GM12878 (cell line): ENCODE data around the gene CCDC91. TPM values are rescaled to one million over a fixed set of nuclear protein-coding genes. Genes with fewer than 3 reads are reported as not detected.
"Not testable (repeated sequence)": the region's sequence is repeated elsewhere in the genome, so short reads cannot be mapped to it uniquely, and the experiment has no call there.

Source experiments
- ATAC-seq: fragments of 200-7000 bp; cut with Tn5 transposase; 3 replicates; pipeline ENCODE4 v1.9.1; 2020; ENCODE audit warnings: mild to moderate bottlenecking, moderate library complexity
- BruUV-seq: library from RNA; stranded (reverse); fragments of 400-500 nt; replicated peaks from 2 replicates; lab custom pipeline; 2021; lab: Mats Ljungman, UMichigan
- CTCF ChIA-PET: fragments of 300-600 bp; sonication (Branson Sonifier 250); formaldehyde crosslinking; extraction: SDS; loops from one replicate; lab custom pipeline; 2021; ENCODE audit warnings: inconsistent platforms; lab: Yijun Ruan, JAX
- POLR2A ChIA-PET: fragments of 350-600 bp; formaldehyde crosslinking; extraction: SDS; loops from one replicate; lab custom pipeline; 2021; ENCODE audit warnings: inconsistent platforms; lab: Charles Lee
- RAD21 ChIA-PET: fragments of 300-600 bp; sonication (Branson Sonifier 250); formaldehyde crosslinking; loops from one replicate; lab custom pipeline; 2023; ENCODE audit warnings: antibody characterized with exemption; ENCODE audit not compliant: unreplicated experiment; lab: Charles Lee
- SMC1A ChIA-PET: fragments of 300-600 bp; sonication (Branson Sonifier 250); formaldehyde crosslinking; loops from one replicate; lab custom pipeline; 2023; ENCODE audit not compliant: unreplicated experiment, uncharacterized antibody; lab: Charles Lee
- DNase-seq: peaks from one replicate; pipeline ENCODE4 v3.0.0-alpha.2; 2011; ENCODE audit warnings: low read depth, low spot score
- FAIRE-seq: peaks from 3 replicates; lab custom pipeline; 2011; peaks lifted over from hg19 to GRCh38; lab: Jason Lieb, UNC
- H2AFZ ChIP-seq: 2 replicates; pipeline ENCODE4 v1.6.0; 2011; ENCODE audit warnings: low read depth, low read length, control low read depth; ENCODE audit not compliant: control insufficient read depth
- H3K27ac ChIP-seq: 2 replicates; pipeline ENCODE4 v1.5.1; 2011; ENCODE audit warnings: control low read depth; ENCODE audit not compliant: control insufficient read depth, insufficient read depth
- H3K27me3 ChIP-seq, 2 experiments: replicated peaks in 1 of 2; 2 replicates each; pipeline versions ENCODE4 v1.6.0 to v1.6.1; 2011; ENCODE audit warnings: low read length in 1 of 2; ENCODE audit not compliant: control insufficient read depth in 2 of 2, insufficient read depth in 2 of 2
- H3K36me3 ChIP-seq, 2 experiments: 2 replicates each; pipeline ENCODE4 v1.5.1; 2011; ENCODE audit warnings: low read length in 1 of 2; ENCODE audit not compliant: control insufficient read depth in 2 of 2, insufficient read depth in 2 of 2
- H3K4me1 ChIP-seq: 2 replicates; pipeline ENCODE4 v1.6.1; 2011; ENCODE audit warnings: mild to moderate bottlenecking, low read length, moderate library complexity, mixed read lengths; ENCODE audit not compliant: control insufficient read depth, insufficient read depth
- H3K4me2 ChIP-seq: 2 replicates; pipeline ENCODE4 v1.6.0; 2011; ENCODE audit warnings: control low read depth; ENCODE audit not compliant: control insufficient read depth, insufficient read depth
- H3K4me3 ChIP-seq: fragments of 200-600 bp; sonication (generic); 2 replicates; pipeline ENCODE4 v1.5.1; 2016
- H3K79me2 ChIP-seq: 2 replicates; pipeline ENCODE4 v1.6.0; 2011; ENCODE audit warnings: low read length; ENCODE audit not compliant: control insufficient read depth, insufficient read depth
- H3K9ac ChIP-seq: 2 replicates; pipeline ENCODE4 v1.8.0; 2011; ENCODE audit warnings: low read length, control low read depth, mixed read lengths; ENCODE audit not compliant: control insufficient read depth, insufficient read depth
- H3K9me3 ChIP-seq: replicated peaks from 3 replicates; pipeline ENCODE4 v1.5.1; 2011; ENCODE audit warnings: mild to moderate bottlenecking, low read length; ENCODE audit not compliant: control insufficient read depth, insufficient read depth
- H4K20me1 ChIP-seq: 2 replicates; pipeline ENCODE4 v1.6.0; 2011; ENCODE audit not compliant: control insufficient read depth, insufficient read depth
- BCL11A ChIP-seq: IDR thresholded peaks from 2 replicates; pipeline ENCODE4 v1.6.1; 2011; ENCODE audit warnings: low read depth, low read length
- EGR1 ChIP-seq, 2 experiments: IDR thresholded peaks; 1 replicate in 1 of 2; 2 replicates in 1 of 2; pipeline ENCODE4 v1.6.1; 2011 to 2012; ENCODE audit warnings: low read depth in 2 of 2, low read length in 2 of 2, borderline replicate concordance in 1 of 2, mild to moderate bottlenecking in 1 of 2, moderate library complexity in 1 of 2
- HCFC1 ChIP-seq: fragments of 150-350 bp; IDR thresholded peaks from 2 replicates; pipeline ENCODE4 v1.6.1; 2014; ENCODE audit warnings: low read length
- IRF4 ChIP-seq: IDR thresholded peaks from 2 replicates; pipeline ENCODE4 v1.6.1; 2011; ENCODE audit warnings: low read depth, low read length
- IRF5 ChIP-seq: fragments of 450-650 bp; IDR thresholded peaks from 2 replicates; pipeline ENCODE4 v1.6.1; 2017; ENCODE audit warnings: borderline replicate concordance
- MAX ChIP-seq: IDR thresholded peaks from 2 replicates; pipeline ENCODE4 v1.6.1; 2012; ENCODE audit warnings: low read depth, low read length, improper control_type of control experiment
- MEF2B ChIP-seq: fragments of 450-650 bp; IDR thresholded peaks from 2 replicates; pipeline ENCODE4 v1.6.1; 2018; ENCODE audit warnings: mild to moderate bottlenecking, moderate library complexity; ENCODE audit not compliant: partially characterized antibody, poor library complexity, severe bottlenecking
- PKNOX1 ChIP-seq: fragments of 450-650 bp; IDR thresholded peaks from 2 replicates; pipeline ENCODE4 v1.6.1; 2016; ENCODE audit warnings: mild to moderate bottlenecking
- POLR2AphosphoS5 ChIP-seq: IDR thresholded peaks from 2 replicates; pipeline ENCODE4 v1.6.1; 2011; ENCODE audit warnings: mild to moderate bottlenecking, low read length, inconsistent platforms
- SIN3A ChIP-seq: IDR thresholded peaks from 2 replicates; pipeline ENCODE4 v1.6.1; 2012; ENCODE audit warnings: low read depth, low read length, improper control_type of control experiment
- SP1 ChIP-seq: IDR thresholded peaks from one replicate; pipeline ENCODE4 v1.6.1; 2011; ENCODE audit warnings: low read depth, low read length
- SPI1 ChIP-seq: IDR thresholded peaks from 2 replicates; pipeline ENCODE4 v1.6.1; 2011; ENCODE audit warnings: low read depth, mild to moderate bottlenecking, low read length, moderate library complexity, borderline replicate concordance; ENCODE audit not compliant: insufficient read depth
- USF2 ChIP-seq: IDR thresholded peaks from 2 replicates; pipeline ENCODE4 v1.6.1; 2011; ENCODE audit warnings: low read depth, low read length, improper control_type of control experiment, borderline replicate concordance
- WGBS: methylation state at CpG from one replicate; pipeline ENCODE4 v1.1.6; 2016; ENCODE audit warnings: low lambda C conversion rate; ENCODE audit not compliant: insufficient replicate concordance, insufficient coverage; ENCODE audit errors: missing lambda C conversion rate; 5-methylcytosine and 5-hydroxymethylcytosine counted together
- in situ Hi-C: fragments of 300-500 bp; cut with MboI; formaldehyde crosslinking; loops from 9 replicates; pipeline ENCODE4 v1.14.3; 2018; ENCODE audit warnings: mixed read lengths
- intact Hi-C: fragments of 100-400 bp; cut with micrococcal nuclease; formaldehyde crosslinking; loops from one replicate; pipeline ENCODE4 v1.14.2; 2022; ENCODE audit not compliant: unreplicated experiment
- polyA plus RNA-seq, 11 experiments: library from polyadenylated mRNA; depleted of rRNA in 4 of 11; unstranded in 6 of 11; stranded (reverse) in 5 of 11; fragments of >200 nt; fragmentation: Nextera tagmentation in 4 of 11; fragmentation: Illumina TruSeq in 1 of 11; extraction: Ambion mirVana in 4 of 11; extraction: Trizol in 1 of 11; gene quantifications; 1 replicate in 1 of 11; 2 replicates in 10 of 11; pipeline versions ENCODE4 v1.2.1 to v1.2.3, GENCODE V29; 2011 to 2016; ENCODE audit warnings: inconsistent platforms in 2 of 11, missing spikeins in 2 of 11, low read depth in 1 of 11
- total RNA-seq, 4 experiments: library from RNA; depleted of rRNA in 3 of 4; stranded (reverse); fragments of >200 nt in 3 of 4; fragmentation: Illumina TruSeq in 1 of 4; extraction: Trizol in 1 of 4; gene quantifications; 2 replicates each; pipeline versions ENCODE4 v1.2.1 to v1.2.3, GENCODE V29; 2013 to 2021

Gene CCDC91
- total and polyA plus RNA-seq, 10 of the 15 experiments (the other 5 are each of a cell fraction or from before 2014, with no cell fraction given) = 6.1 to 24.9 (median 16.5) TPM

GRCh38 chr12:28201136-28201535 is 10.9 kb downstream of the CCDC91 start:
- CTCF ChIA-PET, H3K27me3 ChIP-seq, intact Hi-C loops, POLR2A ChIA-PET, H3K9ac ChIP-seq, H2AFZ ChIP-seq, FAIRE-seq, H3K4me3 ChIP-seq, RAD21 ChIA-PET, DNase-seq, ATAC-seq, H3K36me3 ChIP-seq, H3K4me1 ChIP-seq, in situ Hi-C loops, H3K79me2 ChIP-seq, H3K4me2 ChIP-seq, SMC1A ChIA-PET, BruUV-seq, H3K27ac ChIP-seq, H4K20me1 ChIP-seq, H3K9me3 ChIP-seq: not testable (repeated sequence)
- 97% methylated on average over 18 of the region's 30 CpGs for WGBS

GRCh38 chr12:28202374-28203130 is 12.3 kb downstream of the CCDC91 start:
- Histone ChIP-seq H2AFZ (no peak overlapping the region), H3K4me1 (no peaks in the 10 kb centered on the region), H4K20me1 (no peaks in the 10 kb centered on the region), H3K79me2 (no peaks in the 10 kb centered on the region), H3K27ac (no peak overlapping the region), H3K36me3 (no peaks in the 10 kb centered on the region), H3K4me2 (no peak overlapping the region), H3K9me3 (no peaks in the 10 kb centered on the region; the same call in 1 of the 3 replicates), H3K4me3 (no peak overlapping the region), H3K27me3 (no peaks in the 10 kb centered on the region), H3K9ac (no peak overlapping the region)
- DNase-seq (no peak), FAIRE-seq (no peak), ATAC-seq (no peak)
- CTCF ChIA-PET = no interaction called here
- in situ Hi-C loops (no loop called here), intact Hi-C loops (no loop called here)
- no TSS peak for BruUV-seq
- 100% methylated on average over 1 of the region's 1 CpG for WGBS
- POLR2A ChIA-PET = no interaction called here
- RAD21 ChIA-PET = interaction anchor here (1.3 kb wide), 1 partner anchor 11 kb away, joined by 4 read pairs; no protein-coding TSS in a partner anchor
- SMC1A ChIA-PET = interaction anchor here (1.3 kb wide), 1 partner anchor 15 kb away, joined by 3 read pairs; no protein-coding TSS in a partner anchor
- no peak for TF ChIP-seq EGR1 (IDR thresholded peaks at IDR 0.05; ENCODE audit: borderline replicate concordance in 1 of 2, low read depth in 2 of 2, low read length in 2 of 2)
- TF ChIP-seq IRF5 = no peak
- no peak for TF ChIP-seq MEF2B
- no peak for TF ChIP-seq POLR2AphosphoS5
- TF ChIP-seq HCFC1 = no peak
- no peak for TF ChIP-seq MAX
- no peak for TF ChIP-seq PKNOX1
- TF ChIP-seq BCL11A = no peak
- no peak for TF ChIP-seq SIN3A
- no peak for TF ChIP-seq IRF4
- TF ChIP-seq USF2 = no peak
- TF ChIP-seq SP1 = no peak
- TF ChIP-seq SPI1 = no peak
